GM18951 (cell line): ENCODE results near the gene SEC23IP.

Experiments used
- POLR2A ChIP-seq: IDR thresholded peaks from 4 replicates; pipeline ENCODE4 v1.6.1; 2011; ENCODE audit warnings: mild to moderate bottlenecking; ENCODE audit not compliant: insufficient read length, insufficient read depth; ENCODE audit errors: extremely low read depth
- in situ Hi-C: fragments of 300-500 bp; cut with MboI; formaldehyde crosslinking; loops from one replicate; pipeline ENCODE4 v1.12.0; 2022; ENCODE audit warnings: low sequenced_read_pairs, mixed read lengths, inconsistent platforms; ENCODE audit not compliant: unreplicated experiment

The SEC23IP gene

GRCh38 chr10:119892188-119893065, at the start of gene SEC23IP:
Gene SEC23IP (plus strand): TSS chr10:119892730. CDS start chr10:119892783, 53 bp downstream.
- in situ Hi-C loops = no loop called here
- TF ChIP-seq POLR2A = peak; percentile 93

GRCh38 chr10:119845656-119846055, 46.9 kb upstream of the SEC23IP start:
- in situ Hi-C loops = no loop called here
- TF ChIP-seq POLR2A = no peak

GRCh38 chr10:119849031-119849789, 43.3 kb upstream of the SEC23IP start:
- TF ChIP-seq POLR2A = no peak
- in situ Hi-C loops = no loop called here

- in situ Hi-C loops = loop anchor here (10.0 kb wide), 1 partner anchor 165 kb away; no protein-coding TSS in a partner anchor
- no peak for TF ChIP-seq POLR2A
Observed at GRCh38 chr10:119849944-119850343, 42.6 kb upstream of the SEC23IP start.

GRCh38 chr10:119852277-119852676, 40.3 kb upstream of the SEC23IP start:
- TF ChIP-seq POLR2A = no peak
- in situ Hi-C loops = loop anchor here (10.0 kb wide), 1 partner anchor 167 kb away; no protein-coding TSS in a partner anchor

DNA sequence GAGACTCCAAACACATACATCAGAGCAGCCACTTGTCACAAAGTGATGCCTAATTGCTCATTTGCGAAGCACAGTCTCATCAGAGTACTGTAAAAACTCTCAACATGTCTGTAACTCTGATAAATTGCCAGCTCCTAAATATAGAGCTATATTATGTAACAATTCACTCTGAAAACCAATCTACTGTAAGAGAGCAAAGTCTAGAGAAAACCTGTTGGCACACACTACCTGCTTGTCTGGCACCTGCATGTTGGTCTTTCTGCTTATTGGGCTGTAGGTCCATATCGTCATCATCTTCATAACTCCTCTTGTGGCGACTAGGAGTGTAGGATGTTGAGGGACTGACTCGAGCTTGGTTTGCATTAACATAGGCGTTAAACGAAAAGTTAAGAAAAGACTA, 39.7 kb upstream of the SEC23IP start:
- in situ Hi-C loops = loop anchor here (10.0 kb wide), 1 partner anchor 168 kb away; no protein-coding TSS in a partner anchor
- TF ChIP-seq POLR2A = no peak

- TF ChIP-seq POLR2A = no peak
- in situ Hi-C loops = loop anchor here (10.0 kb wide), 1 partner anchor 169 kb away; no protein-coding TSS in a partner anchor
Observed at GRCh38 chr10:119853574-119853973, 39.0 kb upstream of the SEC23IP start.

DNA sequence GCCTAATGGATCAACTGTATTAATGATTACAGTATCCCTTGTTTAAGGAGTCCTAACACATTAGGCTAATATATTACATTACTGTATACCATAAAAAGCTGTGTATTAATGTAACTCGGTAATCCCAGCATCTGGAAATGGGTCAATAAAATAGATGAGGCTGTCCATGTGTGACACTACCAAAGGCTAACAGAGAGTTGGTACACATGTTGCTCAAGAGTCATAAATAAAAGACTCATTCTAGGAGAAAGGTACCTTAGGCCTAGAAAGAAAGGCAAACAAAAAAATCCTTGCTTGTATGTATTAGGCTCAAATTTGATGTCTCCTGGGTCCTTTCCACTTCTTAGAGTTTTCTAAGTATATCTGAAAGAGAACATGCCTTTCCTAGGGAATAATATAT, 34.5 kb upstream of the SEC23IP start:
- TF ChIP-seq POLR2A = no peak
- in situ Hi-C loops = loop anchor here (10.0 kb wide), 1 partner anchor 173 kb away; no protein-coding TSS in a partner anchor

GRCh38 chr10:119859420-119860258, 32.9 kb upstream of the SEC23IP start:
- in situ Hi-C loops = loop anchor here (10.0 kb wide), 1 partner anchor 175 kb away; no protein-coding TSS in a partner anchor

GRCh38 chr10:119860866-119861607, 31.5 kb upstream of the SEC23IP start:
- no peak for TF ChIP-seq POLR2A
- in situ Hi-C loops = no loop called here

More at GRCh38 chr10:119859420-119860258, 32.9 kb upstream of the SEC23IP start:
- TF ChIP-seq POLR2A = no peak

DNA sequence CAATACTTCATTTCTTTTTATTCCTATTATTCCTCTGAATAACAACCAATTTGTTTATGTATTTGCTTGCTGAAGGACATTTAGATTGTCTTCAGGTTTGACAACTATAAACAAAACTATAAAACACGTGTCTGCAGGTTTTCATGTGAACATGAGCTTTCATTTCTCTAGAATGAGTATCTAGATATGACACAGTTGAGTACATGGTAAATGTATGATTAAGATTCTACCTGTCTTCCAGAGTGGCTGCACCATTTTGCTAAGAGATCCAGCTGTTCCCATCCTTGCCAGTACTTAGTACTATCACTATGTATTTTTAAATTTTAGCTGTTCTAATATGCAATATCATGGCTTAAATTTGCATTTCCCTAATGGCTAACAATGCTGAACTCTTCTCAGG, 30.0 kb upstream of the SEC23IP start:
- TF ChIP-seq POLR2A = no peak
- in situ Hi-C loops = no loop called here
